22Rv1 (cell line): ENCODE measurements around the gene UTY.

ENCODE experiments used
- CTCF ChIP-seq: fragments of 450-650 bp; IDR thresholded peaks from 2 replicates; pipeline ENCODE4 v1.5.1; 2017; ENCODE audit warnings: mild to moderate bottlenecking
- ZFX ChIP-seq: fragments of 450-650 bp; IDR thresholded peaks from 2 replicates; pipeline ENCODE4 v1.6.1; 2017; ENCODE audit warnings: antibody characterized with exemption, borderline replicate concordance

- no peak for TF ChIP-seq CTCF
- TF ChIP-seq ZFX, result no peak
Measured at GRCh38 chrY:13233901-13234300, 245.9 kb downstream of the UTY start.
